ENCODE results near the gene NEGR1. TPM values are rescaled to one million over a fixed set of nuclear protein-coding genes. Genes with fewer than 3 reads are reported as not detected.

Gene NEGR1
- total RNA-seq, 1 experiment from 2014 or later = 3.0 TPM

DNA sequence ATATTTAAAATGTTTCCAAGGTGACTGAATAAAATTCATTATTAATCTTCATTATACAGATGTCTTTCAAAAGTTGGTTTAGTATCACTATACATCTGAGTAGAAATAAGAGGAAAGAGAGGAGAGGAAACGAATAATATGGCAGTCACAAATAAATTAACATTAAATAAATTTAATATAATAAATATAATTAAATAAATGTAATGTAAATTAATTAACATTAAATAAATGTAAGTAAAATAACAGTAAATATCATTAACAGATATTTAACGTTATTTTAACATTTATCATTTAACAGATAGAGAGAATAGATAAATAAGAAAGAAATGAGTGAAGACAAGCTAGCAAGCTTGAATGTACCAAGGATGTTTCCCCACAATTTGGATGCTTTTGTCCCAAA lies 592.7 kb downstream of the NEGR1 start:
- no peak for DNase-seq (ENCODE audit: low spot score)

DNA sequence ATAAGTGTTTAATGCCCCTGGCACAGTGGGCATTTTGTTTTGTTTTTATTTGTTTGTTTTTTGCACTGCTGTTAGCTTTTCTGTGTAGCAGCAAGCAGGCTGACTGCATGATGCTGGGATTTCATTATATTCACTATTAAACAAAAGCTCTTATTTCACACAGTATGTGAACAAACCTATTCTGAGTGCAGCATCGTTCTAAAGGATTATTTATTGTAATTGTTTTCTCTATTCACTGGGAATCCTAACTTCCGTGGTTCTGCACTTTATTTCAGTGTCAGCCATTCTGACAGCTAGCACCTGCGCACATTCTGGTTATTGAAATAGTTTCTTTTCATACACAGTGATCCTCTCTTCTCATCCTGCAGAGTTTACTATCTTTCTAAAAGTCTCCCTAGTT lies 595.0 kb downstream of the NEGR1 start:
- DNase-seq (ENCODE audit: low spot score) = no peak

DNA sequence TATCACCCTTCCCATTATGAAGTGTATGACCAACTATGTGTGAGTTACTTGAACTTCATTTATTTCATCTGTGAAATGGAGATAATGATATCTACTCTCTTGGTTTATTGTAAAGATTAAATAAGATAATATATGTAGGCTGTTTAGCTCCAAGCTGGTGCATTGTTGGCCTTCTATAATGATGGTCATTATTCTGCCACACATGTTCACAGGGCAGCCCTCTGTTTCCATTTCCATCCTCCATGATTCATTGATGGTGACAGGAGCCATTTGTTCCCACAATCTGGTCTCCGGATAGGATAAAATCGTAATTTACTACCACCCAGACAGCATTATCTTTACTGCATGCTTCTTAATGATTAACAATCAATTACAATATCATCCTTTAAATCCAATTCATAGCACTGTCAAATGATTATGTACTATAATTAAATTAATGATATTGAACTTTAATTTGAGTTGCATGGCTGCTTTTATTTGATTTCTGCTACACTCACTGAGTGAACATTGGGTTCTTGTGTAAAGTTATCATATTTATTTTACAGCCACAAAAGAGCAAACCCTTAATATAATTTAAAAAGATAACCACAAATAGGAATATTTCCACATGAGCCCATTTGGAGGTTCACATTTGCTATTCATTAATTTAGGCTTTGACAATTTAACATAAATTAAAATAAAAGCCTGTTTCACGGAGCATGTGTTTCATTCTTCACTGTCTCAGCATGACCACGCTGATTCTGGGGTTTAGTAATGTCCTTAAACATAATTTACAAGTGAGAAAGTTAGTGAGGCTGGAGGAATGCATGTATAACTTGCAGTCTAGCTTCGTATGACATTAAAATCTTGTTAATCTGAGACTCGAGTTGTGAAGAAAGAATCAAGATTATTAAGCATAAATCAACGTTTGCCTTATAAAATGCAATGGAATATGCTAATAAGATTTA lies 605.1 kb downstream of the NEGR1 start:
- no peak for DNase-seq (ENCODE audit: low spot score)

DNA sequence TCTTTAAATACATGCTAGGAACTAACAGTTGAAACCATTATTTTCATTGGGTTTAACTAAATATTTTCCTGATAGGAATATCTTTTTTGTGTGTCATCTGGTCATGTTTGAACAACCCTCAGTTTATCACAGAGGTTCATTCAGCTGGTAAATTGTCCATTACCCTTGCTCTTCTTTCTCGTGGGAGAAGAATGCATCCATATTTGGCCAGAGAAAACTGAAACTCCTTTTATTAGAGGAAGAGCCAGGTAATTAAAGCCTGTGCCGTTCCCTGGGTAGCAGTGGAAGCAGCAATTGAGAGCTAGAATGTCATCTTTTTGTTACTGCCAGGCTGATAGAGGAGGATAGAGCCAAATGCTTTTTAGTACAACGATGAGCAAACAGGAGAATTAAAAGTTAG lies 614.3 kb downstream of the NEGR1 start:
- DNase-seq (ENCODE audit: low spot score) = no peak

DNA sequence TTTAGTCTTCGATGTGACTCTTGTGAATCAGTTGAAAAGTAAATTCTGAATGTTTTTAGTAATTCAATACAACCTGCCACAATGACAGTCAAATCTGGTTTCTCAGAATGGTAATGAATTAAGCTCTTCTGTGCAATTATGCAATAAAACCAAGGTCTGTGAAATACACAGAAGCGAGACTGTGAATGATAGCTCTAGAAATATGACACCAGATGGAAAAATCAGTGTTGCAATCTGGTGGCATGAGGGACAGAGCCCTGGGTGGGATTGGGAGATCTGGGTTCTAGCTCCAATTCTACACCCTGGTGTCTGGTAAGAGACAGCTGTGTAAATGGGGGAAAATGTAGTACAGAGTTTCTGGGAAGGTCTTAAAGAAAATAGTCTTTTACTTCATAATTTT lies 615.1 kb downstream of the NEGR1 start:
- DNase-seq (ENCODE audit: low spot score) = peak; percentile 14

- DNase-seq (ENCODE audit: low spot score) = no peak
Measured at GRCh38 chr1:71666609-71667008, 615.7 kb downstream of the NEGR1 start.

- DNase-seq (ENCODE audit: low spot score) = no peak
Measured at GRCh38 chr1:71660411-71660810, 621.9 kb downstream of the NEGR1 start.

DNA sequence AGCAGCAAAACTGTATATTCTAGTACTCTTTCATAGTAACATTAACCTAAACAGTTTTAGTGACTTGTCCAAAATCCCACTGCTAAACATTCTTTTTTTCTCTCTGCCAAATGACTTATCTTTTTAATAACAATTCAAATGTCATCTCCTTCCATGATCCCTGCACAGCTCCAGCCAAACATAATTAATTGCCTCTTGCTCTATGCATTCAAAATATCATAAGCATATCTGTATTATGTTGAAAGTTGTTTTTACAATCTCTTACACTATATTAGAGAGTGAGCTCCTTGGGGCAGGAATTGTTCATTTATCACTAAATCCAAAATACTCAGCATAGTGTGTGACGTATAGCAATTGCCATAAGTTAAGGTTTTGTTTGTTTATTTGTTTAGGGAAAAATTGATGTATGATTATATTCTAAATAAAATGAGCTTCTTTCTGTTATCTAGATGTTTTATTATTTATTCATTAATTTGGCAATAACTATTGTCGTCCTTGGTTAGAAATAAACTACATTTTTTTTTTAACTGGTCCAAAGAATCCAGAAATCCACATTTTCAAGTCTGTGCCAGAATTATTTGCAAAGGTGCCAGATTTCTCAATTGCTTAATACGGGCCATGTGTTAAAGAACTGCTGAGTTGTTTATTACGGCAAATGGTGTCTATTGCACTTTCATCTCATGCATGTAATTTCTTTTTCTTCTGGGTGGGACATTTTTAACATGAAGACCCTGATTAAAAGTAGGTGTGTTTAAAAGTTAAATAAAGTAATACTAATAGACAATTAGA lies 624.3 kb downstream of the NEGR1 start:
- no peak for DNase-seq (ENCODE audit: low spot score)

GRCh38 chr1:71656902-71657301 lies 625.4 kb downstream of the NEGR1 start:
- DNase-seq (ENCODE audit: low spot score) = no peak

GRCh38 chr1:71655604-71656003 lies 626.7 kb downstream of the NEGR1 start:
- DNase-seq (ENCODE audit: low spot score) = no peak

DNA sequence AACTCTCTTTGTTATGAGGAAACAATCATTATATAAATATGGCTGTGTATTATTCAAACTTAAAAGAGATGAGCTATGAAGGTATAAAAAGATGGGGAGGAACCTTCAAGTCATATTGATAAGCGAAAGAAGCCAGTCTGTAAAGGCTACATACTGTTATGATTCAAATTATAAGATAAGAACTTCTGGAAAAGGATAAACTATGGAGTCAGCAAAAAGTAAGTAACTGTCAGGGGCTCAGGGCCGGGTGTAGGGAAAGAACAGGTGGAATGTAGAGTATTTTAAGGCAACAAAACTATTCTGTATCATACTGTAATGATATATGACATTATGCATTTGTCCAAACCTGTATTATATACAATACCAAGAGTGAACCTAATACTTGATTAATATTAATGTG lies 628.4 kb downstream of the NEGR1 start:
- DNase-seq (ENCODE audit: low spot score) = no peak

DNA sequence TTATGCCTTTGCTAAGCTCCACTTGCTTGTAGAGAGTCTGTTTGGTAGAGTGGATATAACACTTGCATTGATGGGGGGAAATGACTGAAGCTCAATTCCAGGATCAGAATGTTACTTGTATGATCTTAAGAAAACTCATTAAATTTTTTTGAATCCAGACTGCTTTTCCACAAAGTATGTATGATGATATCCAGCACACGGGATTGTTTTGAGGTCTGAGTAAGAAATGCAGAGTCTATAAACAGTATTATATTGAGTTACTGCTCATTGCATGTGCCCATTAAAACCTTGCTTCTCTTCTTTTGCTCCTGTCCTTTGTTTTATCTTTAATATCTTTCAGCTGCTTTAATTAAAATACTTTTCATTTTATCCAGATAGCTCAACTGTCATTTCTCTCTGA lies 631.1 kb downstream of the NEGR1 start:
- no peak for DNase-seq (ENCODE audit: low spot score)

GRCh38 chr1:71650119-71650518 lies 632.2 kb downstream of the NEGR1 start:
- no peak for DNase-seq (ENCODE audit: low spot score)

GRCh38 chr1:71649608-71650007 lies 632.7 kb downstream of the NEGR1 start:
- DNase-seq (ENCODE audit: low spot score) = no peak

- DNase-seq (ENCODE audit: low spot score) = no peak
Measured at GRCh38 chr1:71647513-71648300, 634.6 kb downstream of the NEGR1 start.

DNA sequence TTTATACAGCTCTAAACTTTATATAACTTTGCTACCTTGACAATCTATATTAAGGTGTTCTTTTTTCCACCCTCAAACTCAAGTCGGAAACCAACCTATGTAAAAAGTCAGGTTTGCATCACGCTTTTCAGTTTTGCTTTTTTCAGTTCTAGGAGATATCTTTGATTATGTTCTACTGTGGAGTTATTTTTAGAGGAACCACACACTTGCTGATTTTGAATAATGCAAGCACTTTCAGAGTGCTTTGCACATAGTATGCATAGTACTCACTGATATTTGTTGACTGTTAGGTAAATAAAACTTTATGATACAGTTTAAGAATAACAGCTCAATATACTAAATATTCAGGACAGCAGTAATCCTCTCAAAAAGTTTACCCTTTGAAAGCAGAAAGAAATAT lies 637.3 kb downstream of the NEGR1 start:
- DNase-seq (ENCODE audit: low spot score) = no peak

- DNase-seq (ENCODE audit: low spot score) = no peak
Measured at GRCh38 chr1:71641903-71642302, 640.4 kb downstream of the NEGR1 start.

DNA sequence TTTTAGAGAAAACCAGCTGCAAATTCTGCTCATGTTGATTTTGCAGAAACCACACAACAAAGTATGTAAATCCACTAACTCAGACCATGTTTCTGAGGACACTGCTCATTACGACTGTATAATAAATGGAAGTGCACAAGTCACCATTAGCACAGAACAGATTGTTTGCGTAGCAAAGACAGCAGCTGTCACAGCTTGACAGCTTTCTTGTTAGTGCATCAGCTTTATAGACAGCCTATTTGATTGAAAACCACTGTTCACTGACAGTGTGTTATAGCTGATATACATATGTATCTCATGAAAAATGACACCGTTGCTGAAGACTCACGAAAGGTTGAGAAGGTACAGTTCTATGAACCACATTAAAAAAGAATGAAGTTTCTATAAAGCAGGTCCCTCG lies 641.3 kb downstream of the NEGR1 start:
- DNase-seq (ENCODE audit: low spot score) = no peak

DNA sequence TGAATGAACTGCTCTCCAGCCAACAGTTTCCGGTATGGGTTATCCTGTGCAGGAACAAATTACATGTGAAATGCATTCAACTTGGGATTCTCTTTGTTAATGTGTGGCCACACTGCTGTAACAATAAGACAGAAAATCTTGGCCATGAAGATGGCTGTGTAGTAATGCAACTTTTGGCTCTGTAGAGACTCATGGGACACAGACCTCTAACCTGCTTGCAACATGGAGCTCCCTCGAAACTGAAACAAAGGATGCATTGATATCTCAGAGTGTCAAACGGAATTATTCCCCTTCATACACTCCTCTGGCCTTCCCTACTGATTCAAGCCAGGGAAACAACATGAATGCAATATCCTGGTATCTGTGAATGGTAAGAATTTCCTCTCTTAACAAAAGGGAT lies 642.2 kb downstream of the NEGR1 start:
- DNase-seq (ENCODE audit: low spot score) = no peak

DNA sequence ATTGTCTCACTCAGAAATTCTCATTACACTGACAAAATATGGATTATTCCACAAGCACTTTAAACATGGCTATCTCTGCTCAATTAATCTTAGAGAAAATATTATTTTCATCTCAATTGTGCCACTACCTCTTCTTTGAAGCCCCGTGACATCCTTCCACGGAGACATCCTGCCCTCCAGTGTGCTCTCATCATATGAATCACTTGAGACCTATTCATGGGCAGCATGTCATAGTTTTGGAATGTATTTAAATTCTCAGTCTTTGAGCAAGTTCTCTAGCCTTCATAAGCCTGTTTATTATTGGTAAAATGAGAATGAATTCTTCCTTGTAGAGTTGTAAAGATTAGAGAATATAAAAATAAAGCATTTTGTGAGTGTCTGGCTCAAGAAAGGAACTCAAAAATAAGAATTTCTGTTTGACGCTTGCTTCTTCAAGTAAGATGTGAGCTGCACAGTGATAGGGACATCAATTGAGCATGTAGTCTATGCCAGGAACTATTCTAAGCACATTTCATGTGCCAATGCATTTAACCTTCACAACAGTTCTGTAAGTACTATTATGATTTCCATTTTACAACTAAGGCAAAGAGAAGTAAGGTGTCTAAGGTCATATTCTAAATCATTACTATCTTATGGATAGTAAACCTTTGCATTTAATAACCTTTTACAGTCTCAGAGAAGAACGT lies 644.1 kb downstream of the NEGR1 start:
- DNase-seq (ENCODE audit: low spot score) = no peak

DNA sequence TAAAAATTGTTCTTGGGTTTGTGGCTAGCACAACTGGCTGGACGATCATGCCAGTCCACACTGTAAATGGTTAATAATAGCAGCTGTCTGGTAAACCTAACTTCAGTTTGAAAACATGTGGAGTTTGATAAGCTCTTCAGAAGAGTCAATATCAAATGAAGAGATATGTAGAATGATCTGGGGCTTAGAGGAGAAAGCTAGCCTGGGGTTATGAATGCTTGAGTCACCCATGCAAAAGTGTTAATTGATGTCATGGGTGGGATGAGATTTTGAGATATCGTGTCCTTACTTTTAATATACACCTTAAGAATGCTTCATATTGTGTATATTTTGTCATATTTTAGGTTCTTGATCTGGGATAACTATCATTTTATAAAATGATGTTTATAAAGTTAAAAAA lies 646.8 kb downstream of the NEGR1 start:
- DNase-seq (ENCODE audit: low spot score) = no peak

DNA sequence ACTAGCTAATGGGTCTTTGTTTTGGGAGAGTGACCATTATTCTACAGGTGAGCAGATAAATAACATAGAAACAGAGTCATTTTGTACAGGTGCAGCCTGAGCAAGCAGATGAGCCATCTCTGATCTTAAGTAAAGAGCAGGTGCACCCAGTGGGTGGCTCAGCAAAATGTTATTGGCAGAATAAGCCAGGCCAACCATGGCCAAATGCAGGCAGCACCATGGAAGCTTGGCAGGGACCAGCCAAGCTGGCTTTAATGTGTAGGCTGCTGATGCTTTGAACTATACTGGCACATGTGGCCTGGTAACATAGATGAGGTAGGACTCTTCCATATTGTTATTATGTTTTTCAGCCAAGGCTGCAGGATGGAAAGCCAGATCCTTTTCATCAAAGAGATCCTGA lies 648.2 kb downstream of the NEGR1 start:
- no peak for DNase-seq (ENCODE audit: low spot score)
